ENCODE measurements around the gene KRTAP10-1. TPM values are rescaled to one million over a fixed set of nuclear protein-coding genes. Genes with fewer than 3 reads are reported as not detected.
"Not testable (repeated sequence)": the region's sequence is repeated elsewhere in the genome, so short reads cannot be mapped to it uniquely, and the experiment has no call there.

The KRTAP10-1 gene
- total RNA-seq, 1 donor from 2014 or later: not detected

- no peaks in the 10 kb centered on the region for H3K79me2 ChIP-seq (ENCODE audit: low read depth)
- no peak for TF ChIP-seq CTCF (IDR thresholded peaks at IDR 0.05)
- no peak for TF ChIP-seq EZH2phosphoT487 (IDR thresholded peaks at IDR 0.05)
- Mint-ChIP-seq H3K4me3 (no peak overlapping the region), H3K36me3 (no peaks in the 10 kb centered on the region), H3K27ac (no peak overlapping the region), H3K4me1 (no peaks in the 10 kb centered on the region), H3K9me3 (peaks cover 12% of the 10 kb centered on the region), H3K27me3 (ENCODE audit: insufficient read depth, low read depth) (peaks cover 2% of the 10 kb centered on the region)
- H3K9ac ChIP-seq: no peak overlapping the region
- no peak overlapping the region for H2AFZ ChIP-seq (replicated peaks)
- H3K4me1 ChIP-seq: no peaks in the 10 kb centered on the region
- no peaks in the 10 kb centered on the region for H3K36me3 ChIP-seq
- no peaks in the 10 kb centered on the region for H3F3A ChIP-seq (ENCODE audit: low read depth)
- H3K27me3 ChIP-seq: no peaks in the 10 kb centered on the region
- no peaks in the 10 kb centered on the region for H3K9me3 ChIP-seq (ENCODE audit: low read depth)
- H4K20me1 ChIP-seq (ENCODE audit: low read depth): no peaks in the 10 kb centered on the region
- H3K27ac ChIP-seq: no peak overlapping the region
- no peak overlapping the region for H3K4me3 ChIP-seq
- no peak for DNase-seq (ENCODE audit: low spot score)
- H3K4me2 ChIP-seq: no peak overlapping the region
These were observed 26.4 kb upstream of the KRTAP10-1 start for GRCh38 chr21:44566403-44566802.

- no peak overlapping the region for H3K27ac Mint-ChIP-seq
- no peak overlapping the region for H3K4me3 Mint-ChIP-seq
- no peaks in the 10 kb centered on the region for H3K79me2 ChIP-seq (ENCODE audit: low read depth)
- no peak for DNase-seq (ENCODE audit: low spot score)
- H3K9me3 ChIP-seq (ENCODE audit: low read depth): no peaks in the 10 kb centered on the region
- no peaks in the 10 kb centered on the region for H3F3A ChIP-seq (ENCODE audit: low read depth)
- no peaks in the 10 kb centered on the region for H3K4me1 Mint-ChIP-seq
- no peaks in the 10 kb centered on the region for H3K36me3 ChIP-seq
- no peak overlapping the region for H3K4me3 ChIP-seq
- H3K4me1 ChIP-seq: no peaks in the 10 kb centered on the region
- H3K27ac ChIP-seq: no peak overlapping the region
- H3K27me3 ChIP-seq: no peaks in the 10 kb centered on the region
- H3K27me3 Mint-ChIP-seq (ENCODE audit: insufficient read depth, low read depth): peaks cover 2% of the 10 kb centered on the region
- H3K9me3 Mint-ChIP-seq: peaks cover 4% of the 10 kb centered on the region
- no peaks in the 10 kb centered on the region for H4K20me1 ChIP-seq (ENCODE audit: low read depth)
- no peaks in the 10 kb centered on the region for H3K36me3 Mint-ChIP-seq
- no peak for TF ChIP-seq CTCF (IDR thresholded peaks at IDR 0.05)
- TF ChIP-seq EZH2phosphoT487 (IDR thresholded peaks at IDR 0.05): no peak
- no peak for TF ChIP-seq EZH2 (IDR thresholded peaks at IDR 0.05)
- H2AFZ ChIP-seq (replicated peaks): no peak overlapping the region
- no peak overlapping the region for H3K4me2 ChIP-seq
- no peak overlapping the region for H3K9ac ChIP-seq
These were observed 25.0 kb upstream of the KRTAP10-1 start for GRCh38 chr21:44564886-44565598.

GRCh38 chr21:44564099-44564498 is 24.1 kb upstream of the KRTAP10-1 start:
- no peak overlapping the region for H2AFZ ChIP-seq (replicated peaks)
- no peak overlapping the region for H3K27ac Mint-ChIP-seq
- no peaks in the 10 kb centered on the region for H3K36me3 Mint-ChIP-seq
- TF ChIP-seq EZH2phosphoT487 (IDR thresholded peaks at IDR 0.05) (no peak), EZH2 (IDR thresholded peaks at IDR 0.05) (no peak)
- H3K4me3 ChIP-seq: no peak overlapping the region
- no peaks in the 10 kb centered on the region for H3K27me3 ChIP-seq
- H3K36me3 ChIP-seq: no peaks in the 10 kb centered on the region
- H3K27ac ChIP-seq: no peak overlapping the region
- no peaks in the 10 kb centered on the region for H3K79me2 ChIP-seq (ENCODE audit: low read depth)
- H3K9ac ChIP-seq: no peak overlapping the region
- DNase-seq (ENCODE audit: low spot score): no peak
- H3K9me3 ChIP-seq (ENCODE audit: low read depth): no peaks in the 10 kb centered on the region
- no peak overlapping the region for H3K4me2 ChIP-seq
- H3K4me1 Mint-ChIP-seq: no peaks in the 10 kb centered on the region
- H3K9me3 Mint-ChIP-seq: peaks cover 4% of the 10 kb centered on the region
- no peaks in the 10 kb centered on the region for H3F3A ChIP-seq (ENCODE audit: low read depth)
- H3K27me3 Mint-ChIP-seq (ENCODE audit: insufficient read depth, low read depth): peaks cover 2% of the 10 kb centered on the region
- H4K20me1 ChIP-seq (ENCODE audit: low read depth): no peaks in the 10 kb centered on the region
- no peak overlapping the region for H3K4me3 Mint-ChIP-seq
- H3K4me1 ChIP-seq: no peaks in the 10 kb centered on the region

- Mint-ChIP-seq H3K9me3 (peaks cover 4% of the 10 kb centered on the region), H3K36me3 (no peaks in the 10 kb centered on the region), H3K27ac (no peak within 1 kb of the TSS), H3K4me3 (no peak within 1 kb of the TSS), H3K27me3 (ENCODE audit: insufficient read depth, low read depth) (peaks cover 7% of the 10 kb centered on the region), H3K4me1 (peaks cover 11% of the 10 kb centered on the region)
- no peaks in the 10 kb centered on the region for H3K9me3 ChIP-seq (ENCODE audit: low read depth)
- DNase-seq (ENCODE audit: low spot score): no peak
- no peak within 1 kb of the TSS for H3K27ac ChIP-seq
- H2AFZ ChIP-seq (replicated peaks): no peak within 1 kb of the TSS
- H4K20me1 ChIP-seq (ENCODE audit: low read depth): no peaks in the 10 kb centered on the region
- H3K9ac ChIP-seq: no peak within 1 kb of the TSS
- H3K27me3 ChIP-seq: no peaks in the 10 kb centered on the region
- H3K4me1 ChIP-seq: no peaks in the 10 kb centered on the region
- TF ChIP-seq CTCF (IDR thresholded peaks at IDR 0.05) (no peak), EZH2 (IDR thresholded peaks at IDR 0.05) (no peak), EZH2phosphoT487 (IDR thresholded peaks at IDR 0.05) (no peak)
- no peak within 1 kb of the TSS for H3K4me2 ChIP-seq
- H3K4me3 ChIP-seq: no peak within 1 kb of the TSS
- no peaks in the 10 kb centered on the region for H3K79me2 ChIP-seq (ENCODE audit: low read depth)
- H3K36me3 ChIP-seq: no peaks in the 10 kb centered on the region
- no peaks in the 10 kb centered on the region for H3F3A ChIP-seq (ENCODE audit: low read depth)
These were observed 18.7 kb upstream of the KRTAP10-1 start, which contains the start of gene KRTAP10-3 for GRCh38 chr21:44558695-44559094. TSS of gene KRTAP10-3 (minus strand) at chr21:44558795. CDS start at chr21:44558715, 80 bp downstream.

- not testable (repeated sequence) for H3K9ac ChIP-seq; H3K9me3 Mint-ChIP-seq; H3K4me3 Mint-ChIP-seq; H2AFZ ChIP-seq (replicated peaks); H3K4me2 ChIP-seq; H3K4me3 ChIP-seq; H3K27ac ChIP-seq; H3K36me3 Mint-ChIP-seq; H3K36me3 ChIP-seq; H3K9me3 ChIP-seq (ENCODE audit: low read depth); H3K27me3 ChIP-seq; H3K4me1 ChIP-seq; H4K20me1 ChIP-seq (ENCODE audit: low read depth); H3K79me2 ChIP-seq (ENCODE audit: low read depth); H3F3A ChIP-seq (ENCODE audit: low read depth); H3K27me3 Mint-ChIP-seq (ENCODE audit: insufficient read depth, low read depth); DNase-seq (ENCODE audit: low spot score); H3K27ac Mint-ChIP-seq
- peaks cover 11% of the 10 kb centered on the region for H3K4me1 Mint-ChIP-seq
These were observed 18.3 kb upstream of the KRTAP10-1 start for GRCh38 chr21:44558329-44558675.

All from neural progenitor cell (in vitro differentiated cells).